Stimulated activated CD4-positive, alpha-beta T cell treated with anti-CD3 and anti-CD28 coated beads, Interleukin-12 subunit alpha, Interleukin-12 subunit beta, amount 100 ng/mL, for 48 hours (primary cell): ENCODE measurements around the gene FERMT1.
"Not testable (repeated sequence)": the region's sequence is repeated elsewhere in the genome, so short reads cannot be mapped to it uniquely, and the experiment has no call there.

Source experiments
- DNase-seq, 3 donors: peaks; one replicate each; pipeline ENCODE4 v3.0.0-alpha.2; 2020; ENCODE audit warnings: low read depth in 2 of 3, low spot score in 1 of 3

FERMT1 gene

DNA sequence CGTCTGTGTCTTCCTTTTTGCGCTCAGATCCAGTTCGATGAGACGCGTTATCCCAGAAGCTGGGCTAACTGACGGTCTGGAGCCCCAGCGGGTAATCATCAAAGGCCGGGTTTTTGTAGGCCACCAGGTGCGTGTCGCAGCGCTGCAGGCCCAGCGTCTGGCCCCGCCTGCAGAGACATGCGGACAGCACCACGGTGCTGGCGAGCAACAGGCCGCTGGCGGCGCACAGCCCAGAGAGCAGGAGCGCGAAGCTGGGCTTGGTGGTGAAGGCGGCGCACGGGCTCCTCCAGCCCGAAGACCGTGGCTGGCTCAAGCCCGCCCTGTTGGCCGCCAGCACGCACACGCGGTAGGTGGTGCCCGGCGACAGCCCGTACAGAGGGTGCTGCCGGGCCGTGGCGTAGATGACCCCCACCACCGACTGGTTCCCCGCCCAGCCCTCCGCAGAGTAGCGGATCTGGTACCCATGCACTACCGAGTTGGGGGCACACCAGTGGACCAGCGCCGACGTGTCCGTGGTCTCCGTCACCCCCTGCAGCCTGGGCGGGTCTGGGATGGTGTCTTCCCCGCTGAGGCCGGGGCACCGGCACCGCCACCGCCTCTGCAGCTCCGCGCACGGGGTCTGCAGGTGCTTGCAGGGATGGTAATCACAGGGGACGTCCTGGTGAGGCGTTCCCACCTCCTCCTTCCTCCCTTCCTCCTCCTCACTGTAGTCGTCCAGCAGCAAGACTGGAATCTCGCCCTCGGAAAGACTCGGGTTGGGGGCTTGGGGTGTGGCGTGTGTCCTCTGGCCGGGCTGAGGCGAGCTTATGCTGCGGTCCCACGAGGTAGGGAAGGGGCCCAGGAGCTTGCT lies 81.6 kb downstream of the FERMT1 start:
- DNase-seq: no peak

DNA sequence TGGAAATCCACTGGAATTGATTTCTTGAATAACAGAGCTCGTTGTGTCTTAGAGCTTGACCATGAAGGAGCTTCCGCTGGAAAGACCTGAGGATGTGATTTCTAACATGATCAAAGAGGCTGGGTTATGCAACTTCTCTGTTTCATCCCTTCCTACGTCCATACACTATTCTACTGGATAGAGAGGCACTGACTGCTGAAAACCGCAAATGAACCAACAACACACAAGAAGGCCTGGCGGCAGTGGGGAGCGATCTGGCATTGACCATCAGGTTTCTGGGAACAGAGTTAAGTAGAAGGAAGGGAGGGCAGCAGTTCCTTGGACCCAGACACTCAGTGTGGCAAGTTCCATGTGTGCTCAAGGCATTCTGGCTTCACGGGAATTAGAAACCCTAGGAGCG lies 82.3 kb downstream of the FERMT1 start:
- no peak for DNase-seq

DNA sequence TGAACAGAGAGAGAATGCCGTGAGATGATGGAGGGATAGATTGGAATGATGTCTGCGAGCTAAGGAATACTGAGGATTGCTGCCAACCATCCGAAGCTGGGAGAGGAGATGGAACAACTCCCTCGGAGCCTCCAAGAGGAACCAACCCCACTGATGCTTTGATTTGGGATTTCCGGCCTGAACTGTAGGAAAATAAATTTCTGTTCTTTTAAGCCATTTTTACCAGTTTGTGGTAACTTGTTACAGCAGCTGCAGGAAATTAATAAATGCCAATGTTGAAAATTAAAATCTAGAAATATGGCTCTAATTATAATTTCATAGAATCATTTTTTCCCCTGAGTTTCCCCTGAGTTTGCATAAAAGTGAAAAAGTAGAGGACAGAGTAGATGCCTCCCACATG lies 83.1 kb downstream of the FERMT1 start:
- no peak for DNase-seq

DNA sequence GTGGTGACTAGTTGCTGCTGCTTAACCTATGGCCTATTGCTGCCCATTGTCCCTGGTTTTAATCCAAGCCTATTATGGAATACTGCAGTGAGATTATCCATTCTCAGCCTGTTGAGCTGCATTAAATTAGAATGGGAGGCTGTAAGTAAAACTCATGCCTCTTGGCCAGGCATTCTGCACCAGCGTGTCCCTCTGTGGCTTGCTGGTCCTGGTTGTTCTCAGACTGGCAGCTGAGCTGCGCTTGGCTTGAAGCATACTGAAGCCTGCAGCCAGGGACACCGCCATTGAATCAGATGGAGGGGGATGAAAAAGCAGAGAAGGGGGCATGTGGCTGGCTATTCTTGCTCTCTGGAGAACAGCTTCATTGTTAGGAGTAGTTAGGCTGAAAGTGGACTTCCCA lies 84.6 kb downstream of the FERMT1 start:
- no peak for DNase-seq

DNA sequence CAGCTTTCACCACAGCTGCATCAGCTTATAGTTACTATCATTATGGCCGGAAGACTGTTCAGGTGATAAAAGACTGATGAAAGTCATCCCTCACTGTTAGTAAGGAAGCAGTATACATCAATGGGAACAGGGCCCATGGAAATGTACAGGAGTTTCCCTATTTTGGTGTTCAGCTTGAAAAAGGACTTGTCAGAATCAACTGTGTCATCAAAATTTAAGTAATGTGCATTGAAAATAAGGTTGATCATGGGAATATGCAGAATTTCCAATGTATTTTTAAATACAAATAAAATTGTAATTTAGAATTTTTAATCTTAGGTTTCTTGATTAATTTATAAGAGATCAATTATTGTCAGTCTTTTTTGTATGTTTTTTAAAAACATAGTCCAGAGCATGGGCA lies 85.7 kb downstream of the FERMT1 start:
- no peak for DNase-seq

DNA sequence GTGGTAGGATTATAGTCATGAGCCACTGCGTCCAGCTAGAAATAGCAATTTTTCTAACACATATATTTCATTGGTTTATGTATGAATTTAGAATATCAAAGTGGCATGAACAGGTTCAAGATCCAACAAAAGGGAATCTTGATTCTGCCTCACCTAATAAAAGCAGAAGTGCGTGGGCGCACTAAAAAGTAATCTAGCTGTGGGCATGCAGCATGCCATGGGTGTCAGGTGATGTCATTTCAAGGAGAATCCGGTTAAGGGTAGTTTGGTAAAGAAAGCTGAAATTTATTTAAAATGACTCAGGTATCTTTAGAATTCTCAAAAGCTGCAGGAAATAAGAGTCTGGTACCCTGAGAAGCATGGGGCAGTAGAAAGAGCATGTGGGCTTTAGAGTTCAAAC lies 86.6 kb downstream of the FERMT1 start:
- DNase-seq: no peak

DNA sequence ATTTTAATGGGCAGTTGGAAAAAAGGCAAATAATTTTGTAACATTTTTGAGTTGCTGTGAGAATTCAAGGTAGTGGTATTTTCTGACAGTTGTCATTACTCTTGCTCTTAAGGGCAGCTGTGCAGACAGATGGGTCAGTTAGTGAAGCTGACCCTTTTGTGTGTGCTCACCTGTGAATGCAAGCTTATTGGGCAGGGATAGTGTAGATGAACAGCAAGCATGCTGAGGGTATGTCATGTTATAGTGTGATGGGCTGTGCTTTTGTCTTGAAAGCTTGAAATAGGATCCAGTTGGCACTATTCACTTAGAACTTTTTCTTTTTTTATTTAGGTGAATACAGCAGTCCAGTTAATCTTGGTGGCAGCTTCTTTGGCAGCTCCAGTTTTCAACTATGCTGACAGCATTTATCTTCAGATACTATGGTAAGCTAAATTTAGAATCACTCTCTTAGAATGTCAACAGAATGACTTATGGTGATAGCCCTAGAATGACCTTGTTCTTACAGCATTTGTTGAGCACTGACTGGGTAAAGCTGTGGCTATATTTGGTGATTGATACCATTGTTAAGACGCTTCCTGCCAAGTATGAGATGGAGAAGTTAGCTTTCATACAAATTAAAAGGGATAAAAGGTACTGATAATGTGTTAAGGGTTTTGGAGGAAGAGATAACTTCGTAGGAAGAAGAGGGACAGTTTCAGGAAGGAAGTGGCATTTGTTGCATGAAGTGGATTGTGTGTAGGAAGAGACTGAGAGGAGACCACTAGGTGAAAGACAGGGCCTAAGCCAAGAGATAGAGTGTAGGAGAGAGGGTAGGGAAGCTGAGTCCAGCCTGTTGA lies 88.5 kb downstream of the FERMT1 start:
- no peak for DNase-seq

DNA sequence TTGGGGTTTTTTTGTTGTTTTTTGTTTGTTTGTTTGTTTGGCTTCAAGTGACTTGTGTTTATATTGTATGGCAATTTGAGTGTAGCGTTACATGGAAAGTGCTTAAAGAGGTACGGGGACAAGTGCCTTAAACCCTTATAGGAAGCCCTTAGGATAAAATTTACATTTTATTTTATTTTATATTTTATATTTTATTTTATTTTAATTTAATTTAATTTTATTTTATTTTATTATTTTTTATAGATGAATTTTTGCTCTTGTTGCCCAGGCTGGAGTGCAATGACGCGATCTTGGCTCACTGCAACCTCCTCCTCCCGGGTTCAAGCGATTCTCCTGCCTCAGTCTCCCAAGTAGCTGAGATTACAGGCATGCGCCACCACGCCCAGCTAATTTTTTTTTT lies 89.9 kb downstream of the FERMT1 start:
- not testable (repeated sequence) for DNase-seq

DNA sequence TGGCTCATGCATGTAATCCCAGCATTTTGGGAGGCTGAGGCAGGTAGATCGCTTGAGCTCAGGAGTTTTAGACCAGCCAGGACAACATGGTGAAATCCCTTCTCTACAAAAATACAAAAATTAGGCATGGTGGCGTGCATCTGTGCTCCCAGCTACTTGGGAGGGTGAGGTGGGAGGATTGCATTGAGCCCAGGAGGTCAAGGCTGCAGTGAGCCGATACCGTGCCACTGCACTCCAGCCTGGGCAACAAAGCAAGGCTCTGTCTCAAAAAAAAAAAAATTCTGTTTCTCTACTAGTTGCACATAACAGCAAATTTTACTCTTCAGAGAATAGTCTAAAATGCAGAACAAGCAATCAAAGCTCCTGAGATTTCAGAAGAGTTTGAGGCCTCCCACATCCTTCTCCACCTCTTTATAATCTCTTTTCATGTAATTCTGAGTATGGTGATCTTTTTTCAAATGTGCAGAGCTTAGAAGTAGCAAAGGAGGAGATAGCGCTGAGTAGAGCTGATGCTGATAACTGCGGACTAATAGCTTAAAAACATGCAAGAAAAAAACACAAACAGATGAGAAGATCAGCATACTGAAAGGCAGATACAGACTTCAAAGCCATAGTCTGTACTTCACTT lies 92.3 kb downstream of the FERMT1 start:
- no peak for DNase-seq

DNA sequence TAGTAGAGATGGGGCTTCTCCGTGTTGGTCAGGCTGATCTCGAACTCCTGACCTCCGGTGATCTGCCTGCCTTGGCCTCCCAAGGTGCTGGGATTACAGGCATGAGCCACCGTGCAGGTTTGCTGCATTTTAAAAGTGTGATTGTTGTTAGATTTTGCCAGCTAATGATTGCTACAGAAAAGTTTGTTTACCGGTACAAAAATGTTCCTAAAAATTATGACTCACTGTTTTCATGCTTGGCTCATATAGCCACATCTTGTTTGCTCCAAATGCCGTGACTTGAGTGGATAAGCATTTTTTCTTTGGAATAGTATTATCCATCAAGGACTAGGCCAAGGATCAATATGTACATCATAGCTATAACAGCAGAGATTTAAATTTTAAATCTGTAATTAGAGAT lies 93.3 kb downstream of the FERMT1 start:
- no peak for DNase-seq

DNA sequence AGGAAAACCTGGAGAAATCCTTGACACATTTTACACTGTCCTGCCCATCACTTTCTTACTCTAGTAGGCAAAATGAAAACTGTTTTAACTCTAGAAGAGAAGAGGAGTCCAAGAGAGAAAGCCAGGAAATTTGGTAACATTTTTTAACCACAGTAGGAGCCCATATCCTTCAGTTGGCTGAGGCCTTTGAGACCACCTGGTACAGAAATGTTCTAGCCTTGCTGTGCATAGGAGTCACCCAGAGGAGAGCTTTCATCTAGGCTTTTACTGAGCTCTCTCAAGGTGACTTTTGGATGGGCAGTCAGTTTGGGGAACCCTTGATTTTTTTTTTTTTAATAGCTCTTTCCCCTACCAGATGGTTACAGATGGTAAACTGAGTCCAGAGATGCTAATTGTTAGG lies 94.0 kb downstream of the FERMT1 start:
- no peak for DNase-seq

DNA sequence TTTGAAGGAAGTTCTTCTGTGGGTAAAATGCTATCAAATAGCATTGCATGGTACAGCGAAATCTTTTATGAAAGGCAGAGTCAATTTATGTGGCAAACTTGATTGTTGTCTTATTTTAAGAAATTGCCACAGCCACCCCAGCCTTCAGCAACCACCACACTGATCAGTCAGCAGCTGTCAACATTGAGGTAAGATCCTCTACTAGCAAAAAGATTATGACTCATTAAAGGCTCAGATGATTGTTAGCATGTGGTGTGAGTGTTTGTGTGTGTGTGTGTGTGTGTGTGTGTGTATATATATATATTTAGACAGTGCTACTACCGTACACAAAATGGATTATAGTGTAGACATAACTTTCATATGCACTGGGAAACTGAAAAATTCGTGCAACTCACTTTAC lies 96.8 kb downstream of the FERMT1 start:
- DNase-seq: no peak
